GM23338 (cell line): ENCODE results near the gene RAB11FIP3. TPM values are rescaled to one million over a fixed set of nuclear protein-coding genes. Genes with fewer than 3 reads are reported as not detected.

Experiments
- ATAC-seq: fragments of 200-7000 bp; cut with Tn5 transposase; 3 replicates; pipeline ENCODE4 v1.9.1; 2020
- DNase-seq: peaks from one replicate; pipeline ENCODE4 v3.0.0-alpha.2; 2015; ENCODE audit warnings: low spot score
- H2AFZ ChIP-seq: fragments of 200-600 bp; sonication (generic); 2 replicates; pipeline ENCODE4 v1.8.0; 2016; ENCODE audit warnings: antibody characterized with exemption, mild to moderate bottlenecking, moderate library complexity
- H3F3A ChIP-seq: fragments of 200-600 bp; sonication (generic); replicated peaks from 2 replicates; pipeline ENCODE4 v1.8.0; 2017; ENCODE audit warnings: antibody characterized with exemption, mixed run types, low read depth
- H3K27ac ChIP-seq: fragments of 200-600 bp; sonication (generic); 2 replicates; pipeline ENCODE4 v1.6.1; 2016; ENCODE audit warnings: low read depth
- H3K27me3 ChIP-seq: fragments of 200-600 bp; sonication (generic); 2 replicates; pipeline ENCODE4 v1.8.0; 2016; ENCODE audit warnings: mild to moderate bottlenecking, mixed run types, moderate library complexity; ENCODE audit not compliant: insufficient read depth
- H3K36me3 ChIP-seq: fragments of 200-600 bp; sonication (generic); 2 replicates; pipeline ENCODE4 v1.8.0; 2016; ENCODE audit warnings: mild to moderate bottlenecking; ENCODE audit not compliant: insufficient read depth
- H3K4me1 ChIP-seq: fragments of 200-600 bp; sonication (generic); 2 replicates; pipeline ENCODE4 v1.8.0; 2016; ENCODE audit warnings: mild to moderate bottlenecking, moderate library complexity; ENCODE audit not compliant: insufficient read depth
- H3K4me2 ChIP-seq: fragments of 200-600 bp; sonication (generic); 2 replicates; pipeline ENCODE4 v1.7.1; 2017; ENCODE audit warnings: mixed run types
- H3K4me3 ChIP-seq: fragments of 200-600 bp; sonication (generic); 2 replicates; pipeline ENCODE4 v1.6.1; 2016; ENCODE audit warnings: mixed run types
- H3K79me2 ChIP-seq: fragments of 200-600 bp; sonication (generic); replicated peaks from 2 replicates; pipeline ENCODE4 v1.8.0; 2017; ENCODE audit warnings: mild to moderate bottlenecking; ENCODE audit not compliant: insufficient read depth
- H3K9me2 ChIP-seq: fragments of 200-600 bp; sonication (generic); 2 replicates; pipeline ENCODE4 v1.8.0; 2017; ENCODE audit not compliant: insufficient read depth
- H4K20me1 ChIP-seq: fragments of 200-600 bp; sonication (generic); replicated peaks from 2 replicates; pipeline ENCODE4 v1.8.0; 2017; ENCODE audit warnings: mild to moderate bottlenecking; ENCODE audit not compliant: insufficient read depth
- H3K27ac Mint-ChIP-seq: 2 replicates; pipeline ENCODE4 v1.8.0; 2020; ENCODE audit warnings: inconsistent platforms, mild to moderate bottlenecking, moderate library complexity, mixed read lengths
- H3K27me3 Mint-ChIP-seq: 3 replicates; pipeline ENCODE4 v1.8.0; 2022; ENCODE audit warnings: low read depth, mild to moderate bottlenecking, moderate library complexity, mixed read lengths, inconsistent platforms; ENCODE audit not compliant: insufficient read depth, poor library complexity
- H3K36me3 Mint-ChIP-seq: 3 replicates; pipeline ENCODE4 v1.8.0; 2021; ENCODE audit warnings: low read depth, mild to moderate bottlenecking, inconsistent platforms, moderate library complexity, mixed read lengths
- H3K4me1 Mint-ChIP-seq: 3 replicates; pipeline ENCODE4 v1.8.0; 2020; ENCODE audit warnings: mild to moderate bottlenecking, inconsistent platforms, mixed read lengths
- H3K4me3 Mint-ChIP-seq: 3 replicates; pipeline ENCODE4 v1.8.0; 2021; ENCODE audit warnings: moderate library complexity, mild to moderate bottlenecking, inconsistent platforms, mixed read lengths
- H3K9me3 Mint-ChIP-seq: 3 replicates; pipeline ENCODE4 v1.8.0; 2020; ENCODE audit warnings: moderate library complexity, mild to moderate bottlenecking, inconsistent platforms, mixed read lengths
- CREB1 ChIP-seq: fragments of 250-450 bp; sonication (Bioruptor Pico); IDR thresholded peaks from 2 replicates; pipeline ENCODE4 v1.5.0; 2020; ENCODE audit warnings: low read depth, mild to moderate bottlenecking, moderate library complexity
- CTCF ChIP-seq, 2 experiments: fragments of 200-600 bp in 1 of 2; sonication (generic) in 1 of 2; conservative IDR thresholded peaks; 2 replicates each; pipeline versions ENCODE4 v1.5.1 to v1.6.1; 2016 to 2017; ENCODE audit warnings: antibody characterized with exemption in 2 of 2, low read depth in 2 of 2, mild to moderate bottlenecking in 2 of 2, moderate library complexity in 1 of 2
- ETS1 ChIP-seq: IDR thresholded peaks from 2 replicates; pipeline ENCODE4 v1.6.1; 2016; ENCODE audit warnings: antibody characterized with exemption
- EZH2 ChIP-seq: fragments of 200-600 bp; sonication (generic); IDR thresholded peaks from one replicate; pipeline ENCODE4 v1.8.0; 2017; ENCODE audit warnings: antibody characterized with exemption, mild to moderate bottlenecking, low read depth; ENCODE audit not compliant: unreplicated experiment
- EZH2phosphoT487 ChIP-seq: fragments of 200-600 bp; sonication (generic); IDR thresholded peaks from one replicate; pipeline ENCODE4 v1.8.1; 2018; ENCODE audit warnings: antibody characterized with exemption; ENCODE audit not compliant: unreplicated experiment
- JUNB ChIP-seq: IDR thresholded peaks from one replicate; pipeline ENCODE4 v1.6.1; 2016; ENCODE audit warnings: antibody characterized with exemption; ENCODE audit not compliant: unreplicated experiment
- NANOG ChIP-seq: IDR thresholded peaks from 2 replicates; pipeline ENCODE4 v1.6.1; 2016; ENCODE audit warnings: antibody characterized with exemption, borderline replicate concordance
- POLR2AphosphoS5 ChIP-seq: IDR thresholded peaks from 2 replicates; pipeline ENCODE4 v1.6.1; 2016; ENCODE audit warnings: antibody characterized with exemption, low read depth
- REST ChIP-seq: IDR thresholded peaks from one replicate; pipeline ENCODE4 v1.6.1; 2018; ENCODE audit warnings: antibody characterized with exemption; ENCODE audit not compliant: unreplicated experiment
- STAT1 ChIP-seq: IDR thresholded peaks from one replicate; pipeline ENCODE4 v1.6.1; 2016; ENCODE audit warnings: antibody characterized with exemption; ENCODE audit not compliant: unreplicated experiment
- ZNF114 ChIP-seq: fragments of 250-450 bp; sonication (Bioruptor Pico); IDR thresholded peaks from 2 replicates; pipeline ENCODE4 v1.5.0; 2020; ENCODE audit warnings: mild to moderate bottlenecking, moderate library complexity
- ZNF331 ChIP-seq: fragments of 250-450 bp; sonication (Bioruptor Pico); IDR thresholded peaks from 2 replicates; pipeline ENCODE4 v1.5.0; 2020; ENCODE audit warnings: low read depth, mild to moderate bottlenecking, moderate library complexity
- ZNF462 ChIP-seq: fragments of 250-450 bp; sonication (Bioruptor Pico); IDR thresholded peaks from 2 replicates; pipeline ENCODE4 v1.5.0; 2020; ENCODE audit warnings: mild to moderate bottlenecking, moderate library complexity
- polyA plus RNA-seq: library from polyadenylated mRNA; unstranded; fragments of >200 nt; fragmentation: Nextera tagmentation; extraction: Ambion mirVana; gene quantifications from 2 replicates; pipeline ENCODE4 v1.2.1, GENCODE V29; 2016
- total RNA-seq: library from RNA; depleted of rRNA; stranded (reverse); fragments of >200 nt; shearing (Covaris generic); gene quantifications from 2 replicates; pipeline ENCODE4 v1.2.3, GENCODE V29; 2014

RAB11FIP3 gene
- total and polyA plus RNA-seq, 2 experiments from 2014 or later = 3.2 to 29.2 TPM

- Histone ChIP-seq H3K4me2 (no peak overlapping the region), H4K20me1 (no peaks in the 10 kb centered on the region), H3F3A (0 out of 2 replicates have a peak, but pooled peaks cover 3% of the 10 kb centered on the region), H3K36me3 (no peaks in the 10 kb centered on the region), H3K79me2 (no peaks in the 10 kb centered on the region), H3K9me2 (no peaks in the 10 kb centered on the region), H3K27me3 (no peaks in the 10 kb centered on the region), H3K4me3 (no peak overlapping the region), H2AFZ (no peak overlapping the region), H3K27ac (no peak overlapping the region), H3K4me1 (no peaks in the 10 kb centered on the region)
- no peak for TF ChIP-seq ZNF114 (CRISPR knock-in tag)
- no peak for TF ChIP-seq JUNB
- TF ChIP-seq CTCF (conservative IDR thresholded peaks at IDR 0.05; ENCODE audit: low read depth in 2 of 2) = no peak
- TF ChIP-seq ZNF331 (CRISPR knock-in tag) = no peak
- no peak for TF ChIP-seq EZH2phosphoT487
- no peak for TF ChIP-seq REST
- TF ChIP-seq POLR2AphosphoS5 = no peak
- TF ChIP-seq EZH2 = no peak
- TF ChIP-seq CREB1 (CRISPR knock-in tag) = no peak
- no peak for TF ChIP-seq ETS1
- TF ChIP-seq STAT1 = no peak
- no peak for TF ChIP-seq ZNF462 (CRISPR knock-in tag)
- TF ChIP-seq NANOG = no peak
- DNase-seq (peak; percentile 41), ATAC-seq (peak; percentile 90)
- no peak overlapping the region for H3K4me3 Mint-ChIP-seq
- peaks cover 3% of the 10 kb centered on the region; the same call in 1 of the 3 replicates for H3K36me3 Mint-ChIP-seq
- H3K27me3 Mint-ChIP-seq = peaks cover 15% of the 10 kb centered on the region
- H3K27ac Mint-ChIP-seq = peak overlapping the region; percentile 65; the same call in 1 of the 2 replicates
- H3K9me3 Mint-ChIP-seq = no peaks in the 10 kb centered on the region
- H3K4me1 Mint-ChIP-seq = no peaks in the 10 kb centered on the region; the same call in 2 of the 3 replicates
Observed at GRCh38 chr16:505479-506245, 80.2 kb downstream of the RAB11FIP3 start.
